ENCODE results near the gene SLC9A7.
"Not testable (repeated sequence)": the region's sequence is repeated elsewhere in the genome, so short reads cannot be mapped to it uniquely, and the experiment has no call there.

The SLC9A7 gene

DNA sequence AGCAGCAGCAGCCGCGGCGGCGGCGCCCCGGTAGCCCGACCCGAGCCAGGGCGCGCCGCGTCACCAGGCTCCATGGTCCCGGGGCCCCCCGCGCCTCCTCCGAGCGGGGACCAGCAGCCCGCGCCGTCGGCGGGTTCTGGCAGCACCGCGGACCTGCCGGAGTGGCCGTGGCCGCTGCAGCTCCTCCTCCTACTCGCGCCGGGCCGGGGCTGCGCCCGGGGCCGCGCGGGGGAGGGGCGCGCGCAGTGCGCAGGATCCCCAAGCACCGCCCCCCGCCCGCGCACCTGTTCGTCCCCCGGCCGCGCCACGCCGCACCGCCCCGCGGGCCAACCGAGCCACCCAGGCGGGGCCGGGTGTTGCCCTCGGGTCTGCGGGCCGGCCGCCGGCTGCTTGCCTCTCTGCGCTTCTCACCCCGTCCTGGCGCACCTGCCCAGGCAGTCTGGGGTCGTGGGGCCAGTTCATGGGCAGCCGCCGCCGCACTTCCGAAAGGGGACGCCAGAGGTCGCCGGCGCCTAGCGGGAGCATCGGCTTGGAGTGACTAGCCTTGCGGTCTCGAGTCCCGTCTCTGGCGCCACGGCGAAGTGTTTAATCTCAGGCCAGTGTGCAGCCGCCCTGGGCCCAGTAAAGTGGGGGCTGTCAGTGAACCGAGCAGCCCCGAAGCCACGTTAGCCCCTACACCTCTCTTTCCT is at the start of gene SLC9A7:
TSS of gene SLC9A7 (minus strand) at position 163 of the 689 bp plus-strand sequence. CDS start at position 74, 89 bp downstream.
- peak; percentile 75 for DNase-seq

DNA sequence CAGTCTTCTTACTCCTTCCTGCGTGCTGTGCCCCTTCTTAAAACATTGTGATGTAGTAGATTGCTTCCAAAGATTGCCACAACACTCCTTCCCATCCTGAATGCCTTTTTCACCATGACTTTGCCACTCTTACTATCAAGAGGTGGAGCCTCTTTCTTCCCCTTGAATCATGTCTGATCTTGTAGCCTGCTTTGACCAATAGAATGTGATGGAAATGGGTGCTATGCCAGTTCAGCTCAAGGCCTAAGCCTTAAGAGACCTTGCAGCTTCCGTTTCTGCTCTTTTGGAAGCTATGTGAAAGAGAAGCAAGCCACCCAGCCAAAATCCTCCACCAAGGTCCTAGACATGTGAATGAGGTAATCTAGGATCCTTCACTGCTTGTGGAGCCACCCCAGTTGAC is 46.4 kb upstream of the SLC9A7 start:
- DNase-seq = no peak

DNA sequence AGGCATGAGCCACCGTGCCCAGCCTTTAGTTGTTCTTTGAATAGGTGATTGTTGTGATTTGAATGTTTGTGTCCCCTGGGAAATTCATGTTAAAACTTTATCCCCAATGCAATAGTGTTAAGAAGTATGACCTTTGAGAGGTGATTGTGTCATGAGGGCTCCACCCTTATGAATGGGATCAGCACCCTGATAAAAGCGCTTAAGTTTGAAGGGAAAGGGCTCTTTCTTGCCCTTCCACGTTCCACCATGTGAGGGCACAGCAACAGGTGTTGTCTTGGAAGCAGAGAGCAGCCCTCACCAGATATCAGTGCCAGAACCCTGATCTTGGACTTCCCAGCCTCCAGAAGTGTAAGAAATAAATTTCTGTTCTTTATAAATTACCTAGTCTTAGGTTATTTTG is 44.2 kb upstream of the SLC9A7 start:
- DNase-seq = no peak

DNA sequence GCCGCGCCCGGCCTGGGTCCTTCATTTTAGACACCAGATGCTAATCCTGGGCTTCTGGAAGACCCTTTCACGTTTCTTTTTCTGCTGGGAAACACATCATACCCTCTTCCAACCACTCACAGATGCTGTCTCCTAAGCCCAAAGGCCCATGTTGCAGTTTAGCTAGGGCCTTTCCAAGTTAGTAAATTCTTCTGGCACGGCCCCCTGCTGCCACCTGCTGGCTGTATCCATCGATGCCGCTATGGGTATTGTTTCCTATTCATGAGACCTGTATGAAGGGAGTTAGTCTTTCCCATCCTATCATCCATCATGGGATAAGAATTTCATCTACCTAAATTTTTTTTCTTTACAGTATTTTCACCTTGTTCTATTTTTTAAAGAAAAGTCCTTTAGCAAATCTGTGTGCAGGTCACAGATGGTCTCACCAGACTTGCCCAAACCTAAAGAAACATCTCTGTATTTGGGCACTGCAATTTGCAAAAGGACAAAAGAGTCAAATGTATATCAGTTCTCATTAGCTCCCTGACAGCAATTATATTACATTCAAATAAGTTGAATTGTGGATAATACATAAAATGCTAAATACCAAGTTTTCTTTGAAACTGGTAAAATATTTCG is 37.8 kb upstream of the SLC9A7 start:
- DNase-seq = peak; percentile 61

DNA sequence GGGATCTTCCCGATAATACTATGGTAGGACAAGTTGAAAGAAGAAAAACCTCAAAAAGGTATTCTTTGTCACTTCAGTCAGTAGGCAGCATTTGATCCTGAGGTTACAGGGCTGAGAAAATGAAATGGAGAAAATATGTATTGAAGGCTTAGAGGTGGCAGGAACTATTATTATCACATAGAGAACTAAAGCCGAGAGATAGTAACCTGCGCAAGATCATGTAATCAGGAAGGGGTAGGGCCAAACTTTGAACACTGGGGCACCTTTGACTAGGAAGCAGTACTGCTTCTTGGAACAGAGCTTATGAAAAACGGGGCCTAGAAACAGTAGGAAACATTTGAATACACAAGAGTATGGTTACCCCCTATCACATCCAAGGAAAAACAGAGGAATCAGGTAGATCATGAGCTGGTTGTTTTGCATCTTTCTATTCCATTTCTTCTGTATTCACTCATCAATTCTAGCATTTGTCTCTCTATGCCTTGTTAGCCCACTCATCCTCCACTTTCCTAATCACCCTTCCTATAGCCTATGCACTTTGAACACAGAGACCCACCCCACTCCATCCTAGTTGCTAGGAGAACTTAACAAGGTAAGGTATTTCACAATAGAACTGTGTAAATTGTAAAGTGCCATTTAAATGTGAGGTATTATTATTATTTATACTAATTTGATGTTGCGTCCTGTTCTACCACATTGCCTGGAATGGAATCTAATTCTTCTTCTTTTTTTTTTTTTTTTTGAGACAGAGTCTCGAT is 34.6 kb upstream of the SLC9A7 start:
- no peak for DNase-seq

DNA sequence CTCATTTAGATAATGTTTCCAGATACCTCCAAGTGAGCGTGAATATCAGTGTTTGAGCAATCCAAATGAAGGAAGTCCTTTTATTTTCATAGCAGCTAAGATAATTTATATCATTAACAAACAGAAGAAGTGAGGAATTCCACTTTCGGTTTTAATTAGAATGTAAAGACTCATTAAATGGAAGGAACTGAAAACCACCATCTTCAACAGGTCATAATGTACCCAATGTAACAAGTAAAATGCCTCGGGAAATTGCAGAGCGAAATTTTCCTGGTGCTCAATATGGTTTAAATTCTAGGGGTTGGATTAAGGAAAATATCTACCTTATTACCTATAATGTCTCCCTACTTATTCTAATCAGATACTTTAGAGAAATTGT is 33.9 kb upstream of the SLC9A7 start:
- no peak for DNase-seq

GRCh38 chrX:46791927-46792809 is 33.2 kb upstream of the SLC9A7 start:
- DNase-seq = peak; percentile 86

DNA sequence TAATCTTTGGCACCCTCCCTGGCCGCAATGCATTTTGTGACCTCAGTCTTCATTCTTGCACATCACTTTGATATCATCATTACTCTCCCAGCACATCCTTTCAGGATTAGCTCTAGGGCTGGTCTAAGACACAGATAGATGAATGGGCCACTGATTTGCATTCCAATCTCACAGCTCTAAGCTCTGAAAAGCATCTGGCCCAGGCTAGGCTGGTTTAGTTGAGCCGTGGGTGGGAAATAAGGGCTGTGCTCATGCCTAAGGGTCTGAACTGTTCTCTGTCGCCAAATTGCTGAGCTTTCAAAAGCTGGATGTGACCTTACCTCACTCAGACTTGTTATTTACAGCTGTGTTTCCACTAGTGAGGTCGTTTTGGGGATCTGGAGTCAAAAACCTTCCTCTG is 30.0 kb upstream of the SLC9A7 start:
- DNase-seq = peak; percentile 58

GRCh38 chrX:46784437-46784836 is 25.5 kb upstream of the SLC9A7 start:
- DNase-seq = not testable (repeated sequence)

GRCh38 chrX:46782034-46782433 is 23.1 kb upstream of the SLC9A7 start:
- no peak for DNase-seq

DNA sequence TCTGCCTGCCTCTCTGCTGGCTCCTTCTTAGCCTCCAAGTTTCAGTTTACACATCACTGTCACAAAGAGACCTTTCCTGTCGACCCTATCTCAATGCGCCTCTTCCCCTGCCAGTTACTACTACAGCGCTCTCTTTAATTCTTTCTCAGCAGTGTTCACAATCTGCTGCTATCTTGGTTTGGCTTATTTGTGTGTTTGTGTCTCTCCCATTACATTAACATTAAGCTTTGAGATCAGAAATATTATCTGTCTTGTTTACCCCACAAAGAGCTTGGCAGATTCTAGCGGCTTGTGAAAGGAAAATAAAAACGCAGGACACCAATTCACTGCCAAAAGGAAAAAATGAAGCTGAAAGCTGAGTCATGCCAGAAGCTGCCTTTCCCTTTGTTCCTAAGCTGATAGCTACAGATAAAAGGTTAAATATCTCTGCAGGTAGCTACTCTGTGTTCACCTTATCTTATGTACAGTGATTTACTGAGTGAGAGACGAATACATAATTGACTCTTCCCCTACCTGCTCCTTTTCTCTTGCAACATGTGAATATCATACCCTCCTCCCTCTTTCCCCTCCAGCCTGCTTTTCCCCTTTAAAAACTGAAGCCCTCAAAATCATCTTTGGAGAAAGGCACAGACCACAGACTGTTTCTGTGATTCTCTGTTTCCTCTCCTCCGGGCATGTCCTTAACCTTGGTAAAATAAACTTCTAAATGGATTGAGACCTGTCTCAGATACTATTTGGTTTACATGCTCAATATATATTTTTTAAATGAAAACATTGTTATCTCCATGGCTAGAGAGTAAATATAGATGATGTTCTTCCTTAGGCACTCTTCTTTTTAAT is 19.3 kb upstream of the SLC9A7 start:
- DNase-seq = no peak

- peak; percentile 83 for DNase-seq
Measured at GRCh38 chrX:46770817-46771163, 11.9 kb upstream of the SLC9A7 start.

GRCh38 chrX:46770000-46770816 is 11.3 kb upstream of the SLC9A7 start:
- DNase-seq = peak; percentile 70

DNA sequence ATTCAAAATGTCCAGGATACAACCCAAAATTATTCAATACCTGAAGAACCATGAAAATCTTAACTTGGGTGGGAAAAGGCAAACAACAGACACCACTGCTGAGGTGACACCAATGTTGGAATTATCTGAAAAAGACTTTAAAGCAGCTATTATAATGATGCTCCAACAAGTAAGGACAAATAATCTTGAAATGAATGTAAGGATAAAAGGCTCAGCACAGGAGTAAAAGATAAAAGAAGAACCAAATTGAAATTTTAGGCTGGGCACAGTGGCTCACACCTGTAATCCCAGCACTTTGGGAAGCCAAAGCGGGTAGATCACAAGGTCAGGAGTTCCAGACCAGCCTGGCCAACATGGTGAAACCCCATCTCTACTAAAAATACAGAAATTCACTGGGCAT is 4.0 kb upstream of the SLC9A7 start:
- no peak for DNase-seq

DNA sequence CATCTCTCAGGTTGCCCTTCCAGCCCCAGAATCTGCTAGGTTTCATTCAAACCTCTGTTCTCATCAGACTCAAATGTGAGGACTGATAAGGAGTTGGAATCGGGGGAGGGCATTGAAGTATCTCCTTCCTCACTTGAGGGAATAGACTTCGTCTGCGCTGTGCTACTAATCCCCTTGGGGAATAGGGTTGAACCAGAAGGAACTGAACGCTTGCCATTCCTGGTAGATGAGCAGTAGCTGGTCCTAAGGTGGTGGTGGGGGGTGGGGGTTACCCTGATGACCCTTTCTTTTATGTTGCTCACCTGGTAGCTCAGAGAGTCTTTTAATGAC is 692 bp upstream of the SLC9A7 start:
- peak; percentile 48 for DNase-seq

GRCh38 chrX:46758163-46758955 is 559 bp downstream of the SLC9A7 start:
- DNase-seq = peak; percentile 25

- peak; percentile 29 for DNase-seq
Measured at GRCh38 chrX:46757593-46757992, 1.3 kb downstream of the SLC9A7 start.

- no peak for DNase-seq
Measured at GRCh38 chrX:46757052-46757451, 1.9 kb downstream of the SLC9A7 start.

GRCh38 chrX:46755671-46756070 is 3.2 kb downstream of the SLC9A7 start:
- DNase-seq = no peak

- no peak for DNase-seq
Measured at GRCh38 chrX:46754586-46755061, 4.3 kb downstream of the SLC9A7 start.

Measured in EL (cell line).